H9 (cell line): ENCODE measurements around the gene CORIN. TPM values are rescaled to one million over a fixed set of nuclear protein-coding genes. Genes with fewer than 3 reads are reported as not detected.

Experiments
- DNase-seq: peaks from one replicate; pipeline ENCODE4 v3.0.0-alpha.2; 2017
- H2AFZ ChIP-seq: one replicate; pipeline ENCODE4 v1.6.1; 2013; ENCODE audit warnings: mild to moderate bottlenecking, low read length, control low read depth, moderate library complexity
- H2AK5ac ChIP-seq: 2 replicates; pipeline ENCODE4 v1.6.1; 2013; ENCODE audit warnings: low read length, control low read depth, mixed read lengths; ENCODE audit not compliant: insufficient read length
- H2BK120ac ChIP-seq: one replicate; pipeline ENCODE4 v1.6.1; 2013; ENCODE audit warnings: low read depth, mild to moderate bottlenecking, low read length, control low read depth, inconsistent platforms; ENCODE audit not compliant: poor library complexity, severe bottlenecking
- H2BK12ac ChIP-seq: 2 replicates; pipeline ENCODE4 v1.6.1; 2013; ENCODE audit warnings: low read length, control low read depth, mixed read lengths, low read depth; ENCODE audit not compliant: insufficient read length
- H2BK15ac ChIP-seq: 2 replicates; pipeline ENCODE4 v1.6.1; 2013; ENCODE audit warnings: low read depth, low read length, control low read depth
- H2BK20ac ChIP-seq: one replicate; pipeline ENCODE4 v1.6.1; 2013; ENCODE audit warnings: low read depth, mild to moderate bottlenecking, low read length, control low read depth, inconsistent platforms; ENCODE audit not compliant: poor library complexity, severe bottlenecking
- H2BK5ac ChIP-seq: 2 replicates; pipeline ENCODE4 v1.6.1; 2013; ENCODE audit warnings: low read length, control low read depth, mixed read lengths; ENCODE audit not compliant: insufficient read length
- H3K14ac ChIP-seq: 2 replicates; pipeline ENCODE4 v1.6.1; 2013; ENCODE audit warnings: low read length, control low read depth; ENCODE audit not compliant: insufficient read depth
- H3K18ac ChIP-seq: 2 replicates; pipeline ENCODE4 v1.6.1; 2013; ENCODE audit warnings: low read depth, mild to moderate bottlenecking, mixed read lengths, low read length, control low read depth; ENCODE audit not compliant: insufficient read length
- H3K23ac ChIP-seq: 2 replicates; pipeline ENCODE4 v1.6.1; 2013; ENCODE audit warnings: low read length, control low read depth, mixed read lengths, low read depth; ENCODE audit not compliant: insufficient read length
- H3K23me2 ChIP-seq: 2 replicates; pipeline ENCODE4 v1.6.1; 2013; ENCODE audit warnings: low read depth, mild to moderate bottlenecking, mixed read lengths, low read length, control low read depth; ENCODE audit not compliant: insufficient read length, poor library complexity, severe bottlenecking
- H3K27ac ChIP-seq: 2 replicates; pipeline ENCODE4 v1.5.1; 2013; ENCODE audit warnings: low read length, control low read depth, mixed read lengths, low read depth; ENCODE audit not compliant: insufficient read length
- H3K27me3 ChIP-seq: 2 replicates; pipeline ENCODE4 v1.6.1; 2013; ENCODE audit warnings: low read length, control low read depth, inconsistent platforms; ENCODE audit not compliant: insufficient read depth
- H3K4ac ChIP-seq: 2 replicates; pipeline ENCODE4 v1.6.1; 2013; ENCODE audit warnings: low read depth, mild to moderate bottlenecking, control low read depth, inconsistent platforms, low read length, moderate library complexity
- H3K4me1 ChIP-seq: 2 replicates; pipeline ENCODE4 v1.6.1; 2013; ENCODE audit warnings: low read length, control low read depth, inconsistent platforms; ENCODE audit not compliant: insufficient read depth
- H3K4me2 ChIP-seq: 2 replicates; pipeline ENCODE4 v1.6.1; 2013; ENCODE audit warnings: low read length, control low read depth, mixed read lengths; ENCODE audit not compliant: insufficient read length, insufficient read depth
- H3K56ac ChIP-seq: 2 replicates; pipeline ENCODE4 v1.6.1; 2013; ENCODE audit warnings: low read depth, mild to moderate bottlenecking, mixed read lengths, low read length, control low read depth; ENCODE audit not compliant: insufficient read length
- H3K79me1 ChIP-seq: 2 replicates; pipeline ENCODE4 v1.6.1; 2013; ENCODE audit warnings: low read depth, mild to moderate bottlenecking, moderate library complexity, low read length, control low read depth, inconsistent platforms; ENCODE audit not compliant: insufficient read depth, poor library complexity, severe bottlenecking
- H3K79me2 ChIP-seq: 2 replicates; pipeline ENCODE4 v1.6.1; 2013; ENCODE audit warnings: low read length, control low read depth, inconsistent platforms; ENCODE audit not compliant: insufficient read depth
- H3K9ac ChIP-seq: 2 replicates; pipeline ENCODE4 v1.6.1; 2013; ENCODE audit warnings: low read length, control low read depth, mixed read lengths; ENCODE audit not compliant: insufficient read length; ENCODE audit errors: extremely low read depth
- H3K9me3 ChIP-seq: one replicate; pipeline ENCODE4 v1.6.1; 2013; ENCODE audit warnings: low read depth, low read length, inconsistent platforms; ENCODE audit not compliant: control insufficient read depth
- H3T11ph ChIP-seq: one replicate; pipeline ENCODE4 v1.6.1; 2013; ENCODE audit warnings: mild to moderate bottlenecking, low read length, control low read depth, inconsistent platforms
- H4K20me1 ChIP-seq: one replicate; pipeline ENCODE4 v1.6.1; 2013; ENCODE audit not compliant: control insufficient read depth, insufficient read length, insufficient read depth
- H4K5ac ChIP-seq: 2 replicates; pipeline ENCODE4 v1.6.1; 2013; ENCODE audit warnings: low read depth, mild to moderate bottlenecking, mixed read lengths, low read length, control low read depth; ENCODE audit not compliant: insufficient read length
- H4K8ac ChIP-seq: replicated peaks from 2 replicates; pipeline ENCODE4 v1.6.1; 2013; ENCODE audit warnings: low read length, control low read depth, mixed read lengths, low read depth; ENCODE audit not compliant: insufficient read length
- H4K91ac ChIP-seq: 2 replicates; pipeline ENCODE4 v1.6.1; 2013; ENCODE audit warnings: low read depth, mild to moderate bottlenecking, moderate library complexity, mixed read lengths, low read length, control low read depth; ENCODE audit not compliant: insufficient read length
- H3K27ac Mint-ChIP-seq, 3 experiments: 2 replicates in 2 of 3; 3 replicates in 1 of 3; pipeline ENCODE4 v1.8.0; 2020 to 2021; ENCODE audit warnings: mixed read lengths in 3 of 3, mild to moderate bottlenecking in 1 of 3, moderate library complexity in 1 of 3
- H3K27me3 Mint-ChIP-seq: 2 replicates; pipeline ENCODE4 v1.8.0; 2021; ENCODE audit warnings: low read depth, mild to moderate bottlenecking, moderate library complexity, mixed read lengths
- H3K36me3 Mint-ChIP-seq, 3 experiments: 2 replicates in 2 of 3; 3 replicates in 1 of 3; pipeline ENCODE4 v1.8.0; 2020 to 2021; ENCODE audit warnings: low read depth in 3 of 3, mixed read lengths in 3 of 3; ENCODE audit not compliant: insufficient read depth in 1 of 3
- H3K4me1 Mint-ChIP-seq, 2 experiments: 2 replicates each; pipeline ENCODE4 v1.8.0; 2020; ENCODE audit warnings: mixed read lengths in 2 of 2
- H3K4me3 Mint-ChIP-seq, 2 experiments: 2 replicates in 1 of 2; 3 replicates in 1 of 2; pipeline ENCODE4 v1.8.0; 2020 to 2021; ENCODE audit warnings: mild to moderate bottlenecking in 2 of 2, mixed read lengths in 2 of 2, moderate library complexity in 1 of 2
- H3K9me3 Mint-ChIP-seq, 2 experiments: 2 replicates in 1 of 2; 3 replicates in 1 of 2; pipeline ENCODE4 v1.8.0; 2020; ENCODE audit warnings: mild to moderate bottlenecking in 2 of 2, mixed read lengths in 2 of 2, moderate library complexity in 1 of 2
- WGBS: extraction: QIAGEN DNeasy Blood & Tissue Kit; methylation state at CpG from one replicate; pipeline ENCODE4 v1.1.7; 2013; ENCODE audit warnings: missing lambda C conversion rate, low lambda C conversion rate, mixed read lengths; ENCODE audit not compliant: insufficient read length; ENCODE audit errors: extremely low coverage; 5-methylcytosine and 5-hydroxymethylcytosine counted together
- total RNA-seq: library from RNA; stranded (reverse); gene quantifications from 2 replicates; pipeline ENCODE4 v1.2.1, GENCODE V29; 2021
- TF ChIP-seq, protein P1 (sequence below): fragments of 200-600 bp; sonication (generic); conservative IDR thresholded peaks from 3 replicates; pipeline ENCODE4 v1.8.0; 2021; ENCODE audit warnings: antibody characterized with exemption, mild to moderate bottlenecking

The CORIN gene
- total RNA-seq, 1 experiment from 2014 or later = 0.39 TPM

- Mint-ChIP-seq H3K4me3 (no peak overlapping the region), H3K27me3 (no peaks in the 10 kb centered on the region), H3K27ac (no peak overlapping the region), H3K9me3 (peaks cover 2 to 7% of the 10 kb centered on the region in 2 experiments; a peak in 4 of 5 replicates), H3K36me3 (peaks cover 0 to 4% (median 0%) of the 10 kb centered on the region in 3 experiments; a peak in 1 of 7 replicates), H3K4me1 (no peaks in the 10 kb centered on the region)
- Histone ChIP-seq H3K14ac (no peak overlapping the region), H2BK5ac (no peak overlapping the region), H4K5ac (no peak overlapping the region), H3K9ac (no peak overlapping the region), H3T11ph (no peak overlapping the region), H3K27ac (no peak overlapping the region), H3K79me2 (no peaks in the 10 kb centered on the region), H4K91ac (no peak overlapping the region), H4K20me1 (no peaks in the 10 kb centered on the region), H3K56ac (no peak overlapping the region), H2BK12ac (no peak overlapping the region), H3K18ac (no peak overlapping the region), H3K4me2 (no peak overlapping the region), H4K8ac (no peak overlapping the region), H2AK5ac (no peak overlapping the region), H2BK120ac (no peak overlapping the region), H2BK20ac (no peak overlapping the region), H3K23ac (no peak overlapping the region), H2AFZ (no peak overlapping the region), H3K27me3 (no peaks in the 10 kb centered on the region), H2BK15ac (no peak overlapping the region), H3K4me1 (no peaks in the 10 kb centered on the region), H3K9me3 (no peaks in the 10 kb centered on the region), H3K4ac (no peak overlapping the region), H3K79me1 (no peaks in the 10 kb centered on the region), H3K23me2 (no peaks in the 10 kb centered on the region)
- no peak for DNase-seq
- TF ChIP-seq, protein P1, sequence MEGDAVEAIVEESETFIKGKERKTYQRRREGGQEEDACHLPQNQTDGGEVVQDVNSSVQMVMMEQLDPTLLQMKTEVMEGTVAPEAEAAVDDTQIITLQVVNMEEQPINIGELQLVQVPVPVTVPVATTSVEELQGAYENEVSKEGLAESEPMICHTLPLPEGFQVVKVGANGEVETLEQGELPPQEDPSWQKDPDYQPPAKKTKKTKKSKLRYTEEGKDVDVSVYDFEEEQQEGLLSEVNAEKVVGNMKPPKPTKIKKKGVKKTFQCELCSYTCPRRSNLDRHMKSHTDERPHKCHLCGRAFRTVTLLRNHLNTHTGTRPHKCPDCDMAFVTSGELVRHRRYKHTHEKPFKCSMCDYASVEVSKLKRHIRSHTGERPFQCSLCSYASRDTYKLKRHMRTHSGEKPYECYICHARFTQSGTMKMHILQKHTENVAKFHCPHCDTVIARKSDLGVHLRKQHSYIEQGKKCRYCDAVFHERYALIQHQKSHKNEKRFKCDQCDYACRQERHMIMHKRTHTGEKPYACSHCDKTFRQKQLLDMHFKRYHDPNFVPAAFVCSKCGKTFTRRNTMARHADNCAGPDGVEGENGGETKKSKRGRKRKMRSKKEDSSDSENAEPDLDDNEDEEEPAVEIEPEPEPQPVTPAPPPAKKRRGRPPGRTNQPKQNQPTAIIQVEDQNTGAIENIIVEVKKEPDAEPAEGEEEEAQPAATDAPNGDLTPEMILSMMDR = no peak
- no CpG with 5 or more reads among the region's 4 CpGs for WGBS
Measured at GRCh38 chr4:47631161-47631560, 206.7 kb downstream of the CORIN start.
